AG09309 (cell line): ENCODE data around the gene CAMK2G.

ENCODE experiments used
- DNase-seq: peaks from one replicate; pipeline ENCODE4 v3.0.0-alpha.2; 2010; ENCODE audit warnings: low read depth
- H3K4me3 ChIP-seq: 2 replicates; pipeline ENCODE4 v1.5.1; 2011; ENCODE audit warnings: mild to moderate bottlenecking, low read depth, low read length, moderate library complexity; ENCODE audit not compliant: control insufficient read depth
- TF ChIP-seq, protein P1 (sequence below): IDR thresholded peaks from 2 replicates; pipeline ENCODE4 v1.5.1; 2011; ENCODE audit warnings: mild to moderate bottlenecking, low read depth, low read length, inconsistent platforms; ENCODE audit not compliant: insufficient read depth, control insufficient read depth; ENCODE audit errors: missing control alignments

CAMK2G gene

GRCh38 chr10:73768881-73769280 is 105.5 kb downstream of the CAMK2G start:
- no peak for DNase-seq
- H3K4me3 ChIP-seq, result no peak overlapping the region
- TF ChIP-seq, protein P1, sequence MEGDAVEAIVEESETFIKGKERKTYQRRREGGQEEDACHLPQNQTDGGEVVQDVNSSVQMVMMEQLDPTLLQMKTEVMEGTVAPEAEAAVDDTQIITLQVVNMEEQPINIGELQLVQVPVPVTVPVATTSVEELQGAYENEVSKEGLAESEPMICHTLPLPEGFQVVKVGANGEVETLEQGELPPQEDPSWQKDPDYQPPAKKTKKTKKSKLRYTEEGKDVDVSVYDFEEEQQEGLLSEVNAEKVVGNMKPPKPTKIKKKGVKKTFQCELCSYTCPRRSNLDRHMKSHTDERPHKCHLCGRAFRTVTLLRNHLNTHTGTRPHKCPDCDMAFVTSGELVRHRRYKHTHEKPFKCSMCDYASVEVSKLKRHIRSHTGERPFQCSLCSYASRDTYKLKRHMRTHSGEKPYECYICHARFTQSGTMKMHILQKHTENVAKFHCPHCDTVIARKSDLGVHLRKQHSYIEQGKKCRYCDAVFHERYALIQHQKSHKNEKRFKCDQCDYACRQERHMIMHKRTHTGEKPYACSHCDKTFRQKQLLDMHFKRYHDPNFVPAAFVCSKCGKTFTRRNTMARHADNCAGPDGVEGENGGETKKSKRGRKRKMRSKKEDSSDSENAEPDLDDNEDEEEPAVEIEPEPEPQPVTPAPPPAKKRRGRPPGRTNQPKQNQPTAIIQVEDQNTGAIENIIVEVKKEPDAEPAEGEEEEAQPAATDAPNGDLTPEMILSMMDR, result no peak

DNA sequence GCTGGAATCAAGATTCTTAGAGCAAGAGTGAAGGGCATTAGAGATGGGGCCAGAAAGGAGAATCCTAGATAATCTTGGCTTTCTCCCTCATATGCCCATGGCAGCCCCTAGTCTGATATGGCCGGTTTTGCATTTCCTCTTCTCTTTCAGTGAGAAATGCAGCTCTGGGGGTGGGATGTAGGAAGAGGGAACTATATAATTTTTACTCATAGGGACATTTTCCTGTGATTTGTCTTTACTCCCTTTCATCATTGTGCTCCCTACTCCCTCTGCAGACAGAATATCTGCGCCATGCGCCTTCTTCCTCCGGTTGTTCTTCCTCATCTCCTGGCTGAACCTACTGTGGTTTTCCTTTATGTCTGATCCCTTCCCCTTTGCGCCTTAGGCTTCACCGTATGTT is 109.3 kb downstream of the CAMK2G start:
- TF ChIP-seq, protein P1, result no peak
- no peak overlapping the region for H3K4me3 ChIP-seq
- no peak for DNase-seq

GRCh38 chr10:73763343-73763742 is 111.0 kb downstream of the CAMK2G start:
- TF ChIP-seq, protein P1, result no peak
- no peak overlapping the region for H3K4me3 ChIP-seq
- no peak for DNase-seq

DNA sequence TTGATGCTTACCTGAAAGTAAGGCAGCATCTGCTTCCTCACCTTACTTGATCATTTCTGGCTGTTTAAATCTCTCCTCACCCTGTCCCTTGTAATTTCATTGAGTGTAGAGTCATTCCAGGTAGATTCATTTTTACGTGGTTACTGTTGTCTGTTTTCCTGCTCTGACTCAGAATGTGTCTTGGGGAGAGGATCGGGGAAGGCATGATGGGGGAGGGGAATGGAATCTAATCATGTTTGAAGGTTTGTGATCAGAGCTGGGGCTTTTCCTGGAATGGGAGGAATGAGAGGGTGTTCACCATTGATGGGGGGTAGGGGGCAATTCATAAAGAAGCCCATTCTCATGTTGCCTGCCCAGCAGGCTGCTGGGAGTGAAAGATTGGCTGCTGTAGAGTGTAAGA is 111.4 kb downstream of the CAMK2G start:
- TF ChIP-seq, protein P1, result no peak
- H3K4me3 ChIP-seq, result no peak overlapping the region
- DNase-seq, result no peak
